GM12878 (cell line): Measurements from ENCODE around the gene SSX2IP. TPM values are rescaled to one million over a fixed set of nuclear protein-coding genes. Genes with fewer than 3 reads are reported as not detected.

Experiments used
- CREM ChIP-seq: IDR thresholded peaks from 2 replicates; pipeline ENCODE4 v1.6.1; 2014; ENCODE audit warnings: antibody characterized with exemption, low read depth
- IKZF2 ChIP-seq, 2 experiments: fragments of 450-650 bp; IDR thresholded peaks; 2 replicates each; pipeline ENCODE4 v1.6.1; 2017; ENCODE audit warnings: mild to moderate bottlenecking in 2 of 2, moderate library complexity in 2 of 2
- MYC ChIP-seq: IDR thresholded peaks from 2 replicates; pipeline ENCODE4 v1.6.1; 2011; ENCODE audit warnings: mild to moderate bottlenecking, low read length, moderate library complexity, inconsistent platforms; ENCODE audit not compliant: insufficient read depth, insufficient replicate concordance, insufficient read length, severe bottlenecking
- NR2C2 ChIP-seq: IDR thresholded peaks from 2 replicates; pipeline ENCODE4 v1.6.1; 2011; ENCODE audit warnings: borderline replicate concordance, low read depth; ENCODE audit not compliant: control insufficient read depth, insufficient read length
- PAX5 ChIP-seq: IDR thresholded peaks from 2 replicates; pipeline ENCODE4 v1.6.1; 2011; ENCODE audit warnings: low read depth, low read length, borderline replicate concordance
- SIX5 ChIP-seq: IDR thresholded peaks from 2 replicates; pipeline ENCODE4 v1.6.1; 2011; ENCODE audit warnings: mild to moderate bottlenecking, low read depth, low read length, moderate library complexity; ENCODE audit not compliant: severe bottlenecking
- TBL1XR1 ChIP-seq: IDR thresholded peaks from 2 replicates; pipeline ENCODE4 v1.6.1; 2012; ENCODE audit warnings: low read depth, low read length, improper control_type of control experiment
- ZNF207 ChIP-seq: fragments of 450-650 bp; IDR thresholded peaks from 2 replicates; pipeline ENCODE4 v1.6.1; 2014; ENCODE audit warnings: antibody characterized with exemption, mild to moderate bottlenecking, borderline replicate concordance
- polyA plus RNA-seq, 11 experiments: library from polyadenylated mRNA; depleted of rRNA in 4 of 11; unstranded in 6 of 11; stranded (reverse) in 5 of 11; fragments of >200 nt; fragmentation: Nextera tagmentation in 4 of 11; fragmentation: Illumina TruSeq in 1 of 11; extraction: Ambion mirVana in 4 of 11; extraction: Trizol in 1 of 11; gene quantifications; 1 replicate in 1 of 11; 2 replicates in 10 of 11; pipeline versions ENCODE4 v1.2.1 to v1.2.3, GENCODE V29; 2011 to 2016; ENCODE audit warnings: inconsistent platforms in 2 of 11, missing spikeins in 2 of 11, low read depth in 1 of 11
- total RNA-seq, 4 experiments: library from RNA; depleted of rRNA in 3 of 4; stranded (reverse); fragments of >200 nt in 3 of 4; fragmentation: Illumina TruSeq in 1 of 4; extraction: Trizol in 1 of 4; gene quantifications; 2 replicates each; pipeline versions ENCODE4 v1.2.1 to v1.2.3, GENCODE V29; 2013 to 2021
- TF ChIP-seq, protein P1 (sequence below): fragments of 450-650 bp; IDR thresholded peaks from 2 replicates; pipeline ENCODE4 v1.6.1; 2016; ENCODE audit warnings: mild to moderate bottlenecking, moderate library complexity, borderline replicate concordance
- TF ChIP-seq, protein P2 (sequence below): fragments of 450-650 bp; conservative IDR thresholded peaks from 2 replicates; pipeline ENCODE4 v1.6.1; 2017; ENCODE audit warnings: mild to moderate bottlenecking, moderate library complexity
- TF ChIP-seq, protein P3 (sequence below): IDR thresholded peaks from 2 replicates; pipeline ENCODE4 v1.6.1; 2011; ENCODE audit warnings: borderline replicate concordance, low read depth, mild to moderate bottlenecking, moderate library complexity, mixed read lengths, low read length; ENCODE audit not compliant: insufficient read depth; ENCODE audit errors: extremely low read length

Gene SSX2IP
- total and polyA plus RNA-seq, 10 of the 15 experiments (the other 5 are each of a cell fraction or from before 2014, with no cell fraction given): 3.3 to 14.0 (median 10.4) TPM

DNA sequence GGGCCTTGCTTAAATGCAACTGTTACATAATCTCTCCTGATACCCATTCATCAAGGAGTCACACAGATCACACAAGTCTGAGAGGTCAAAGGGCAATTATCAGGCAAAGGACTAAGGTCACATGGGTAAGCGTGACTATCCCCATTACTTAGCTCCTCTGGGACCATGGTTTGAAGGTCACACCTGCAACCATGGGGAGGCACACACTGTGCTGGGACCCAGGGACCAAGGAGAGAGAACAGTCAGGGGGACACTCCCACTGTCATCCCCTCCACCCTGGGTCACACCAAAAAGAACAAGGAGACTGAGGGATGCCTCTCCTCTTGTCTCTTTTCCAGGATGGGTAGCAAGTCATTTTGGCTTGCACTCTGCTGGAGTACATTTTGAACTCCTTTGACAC, 85.1 kb downstream of the SSX2IP start (continued):
- TF ChIP-seq, protein P1, sequence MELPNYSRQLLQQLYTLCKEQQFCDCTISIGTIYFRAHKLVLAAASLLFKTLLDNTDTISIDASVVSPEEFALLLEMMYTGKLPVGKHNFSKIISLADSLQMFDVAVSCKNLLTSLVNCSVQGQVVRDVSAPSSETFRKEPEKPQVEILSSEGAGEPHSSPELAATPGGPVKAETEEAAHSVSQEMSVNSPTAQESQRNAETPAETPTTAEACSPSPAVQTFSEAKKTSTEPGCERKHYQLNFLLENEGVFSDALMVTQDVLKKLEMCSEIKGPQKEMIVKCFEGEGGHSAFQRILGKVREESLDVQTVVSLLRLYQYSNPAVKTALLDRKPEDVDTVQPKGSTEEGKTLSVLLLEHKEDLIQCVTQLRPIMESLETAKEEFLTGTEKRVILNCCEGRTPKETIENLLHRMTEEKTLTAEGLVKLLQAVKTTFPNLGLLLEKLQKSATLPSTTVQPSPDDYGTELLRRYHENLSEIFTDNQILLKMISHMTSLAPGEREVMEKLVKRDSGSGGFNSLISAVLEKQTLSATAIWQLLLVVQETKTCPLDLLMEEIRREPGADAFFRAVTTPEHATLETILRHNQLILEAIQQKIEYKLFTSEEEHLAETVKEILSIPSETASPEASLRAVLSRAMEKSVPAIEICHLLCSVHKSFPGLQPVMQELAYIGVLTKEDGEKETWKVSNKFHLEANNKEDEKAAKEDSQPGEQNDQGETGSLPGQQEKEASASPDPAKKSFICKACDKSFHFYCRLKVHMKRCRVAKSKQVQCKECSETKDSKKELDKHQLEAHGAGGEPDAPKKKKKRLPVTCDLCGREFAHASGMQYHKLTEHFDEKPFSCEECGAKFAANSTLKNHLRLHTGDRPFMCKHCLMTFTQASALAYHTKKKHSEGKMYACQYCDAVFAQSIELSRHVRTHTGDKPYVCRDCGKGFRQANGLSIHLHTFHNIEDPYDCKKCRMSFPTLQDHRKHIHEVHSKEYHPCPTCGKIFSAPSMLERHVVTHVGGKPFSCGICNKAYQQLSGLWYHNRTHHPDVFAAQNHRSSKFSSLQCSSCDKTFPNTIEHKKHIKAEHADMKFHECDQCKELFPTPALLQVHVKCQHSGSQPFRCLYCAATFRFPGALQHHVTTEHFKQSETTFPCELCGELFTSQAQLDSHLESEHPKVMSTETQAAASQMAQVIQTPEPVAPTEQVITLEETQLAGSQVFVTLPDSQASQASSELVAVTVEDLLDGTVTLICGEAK: no peak
- TF ChIP-seq NR2C2 (peak; percentile 22), TBL1XR1 (no peak), PAX5 (no peak), CREM (no peak), IKZF2 (IDR thresholded peaks at IDR 0.05) (no peak), MYC (no peak), ZNF207 (no peak), SIX5 (no peak)
- TF ChIP-seq, protein P2, sequence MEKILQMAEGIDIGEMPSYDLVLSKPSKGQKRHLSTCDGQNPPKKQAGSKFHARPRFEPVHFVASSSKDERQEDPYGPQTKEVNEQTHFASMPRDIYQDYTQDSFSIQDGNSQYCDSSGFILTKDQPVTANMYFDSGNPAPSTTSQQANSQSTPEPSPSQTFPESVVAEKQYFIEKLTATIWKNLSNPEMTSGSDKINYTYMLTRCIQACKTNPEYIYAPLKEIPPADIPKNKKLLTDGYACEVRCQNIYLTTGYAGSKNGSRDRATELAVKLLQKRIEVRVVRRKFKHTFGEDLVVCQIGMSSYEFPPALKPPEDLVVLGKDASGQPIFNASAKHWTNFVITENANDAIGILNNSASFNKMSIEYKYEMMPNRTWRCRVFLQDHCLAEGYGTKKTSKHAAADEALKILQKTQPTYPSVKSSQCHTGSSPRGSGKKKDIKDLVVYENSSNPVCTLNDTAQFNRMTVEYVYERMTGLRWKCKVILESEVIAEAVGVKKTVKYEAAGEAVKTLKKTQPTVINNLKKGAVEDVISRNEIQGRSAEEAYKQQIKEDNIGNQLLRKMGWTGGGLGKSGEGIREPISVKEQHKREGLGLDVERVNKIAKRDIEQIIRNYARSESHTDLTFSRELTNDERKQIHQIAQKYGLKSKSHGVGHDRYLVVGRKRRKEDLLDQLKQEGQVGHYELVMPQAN: no peak
- TF ChIP-seq, protein P3, sequence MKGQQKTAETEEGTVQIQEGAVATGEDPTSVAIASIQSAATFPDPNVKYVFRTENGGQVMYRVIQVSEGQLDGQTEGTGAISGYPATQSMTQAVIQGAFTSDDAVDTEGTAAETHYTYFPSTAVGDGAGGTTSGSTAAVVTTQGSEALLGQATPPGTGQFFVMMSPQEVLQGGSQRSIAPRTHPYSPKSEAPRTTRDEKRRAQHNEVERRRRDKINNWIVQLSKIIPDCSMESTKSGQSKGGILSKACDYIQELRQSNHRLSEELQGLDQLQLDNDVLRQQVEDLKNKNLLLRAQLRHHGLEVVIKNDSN: peak; percentile 18
- TF ChIP-seq, all 136 proteins: peak for 5
